Measurements from ENCODE around the gene PGK2. TPM values are rescaled to one million over a fixed set of nuclear protein-coding genes. Genes with fewer than 3 reads are reported as not detected.

Gene PGK2
- total and polyA plus RNA-seq, 2 of the 8 experiments (the other 6 are each of a cell fraction or from before 2014, with no cell fraction given), result not detected

DNA sequence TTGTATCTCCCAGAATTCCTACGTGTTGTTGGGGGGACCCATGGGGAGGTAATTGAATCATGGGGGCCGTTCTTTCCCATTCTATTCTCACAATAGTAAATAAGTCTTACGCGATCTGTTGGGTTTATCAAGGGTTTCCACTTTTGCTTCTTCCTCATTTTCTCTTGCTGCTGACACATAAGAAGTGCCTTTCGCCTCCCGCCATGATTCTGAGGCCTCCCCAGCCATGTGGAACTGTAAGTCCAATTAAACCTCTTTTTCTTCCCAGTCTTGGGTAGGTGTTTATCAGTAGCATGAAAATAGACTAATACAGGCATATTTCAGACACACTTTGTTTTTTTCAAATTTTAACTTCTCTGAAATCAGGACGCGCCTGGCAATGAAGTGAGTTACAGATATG, 14.4 kb upstream of the PGK2 start (continued):
- no peak for TF ChIP-seq CTBP2 (IDR thresholded peaks at IDR 0.05; ENCODE audit: borderline replicate concordance, insufficient read depth, insufficient read length, low read length)

Measured in H1 (cell line).